Stimulated activated CD8-positive, alpha-beta memory T cell treated with anti-CD3 and anti-CD28 coated beads, Interleukin-15, amount 100 ng/mL, for 48 hours (primary cell): ENCODE measurements around the gene VPS13C.

ENCODE experiments used
- DNase-seq, 2 donors: peaks; one replicate each; pipeline ENCODE4 v3.0.0-alpha.2; 2020; ENCODE audit warnings: low read depth in 2 of 2

Gene VPS13C

GRCh38 chr15:61935493-61935892, 124.8 kb downstream of the VPS13C start:
- DNase-seq = no peak

- no peak for DNase-seq
These were observed 130.8 kb downstream of the VPS13C start for GRCh38 chr15:61929452-61929851.

- DNase-seq = no peak
These were observed 137.1 kb downstream of the VPS13C start for GRCh38 chr15:61923173-61923572.

- DNase-seq = no peak
These were observed 139.2 kb downstream of the VPS13C start for GRCh38 chr15:61921093-61921492.

GRCh38 chr15:61917457-61917856, 142.8 kb downstream of the VPS13C start:
- no peak for DNase-seq

- no peak for DNase-seq
These were observed 144.1 kb downstream of the VPS13C start for GRCh38 chr15:61916104-61916503.

- DNase-seq = no peak
These were observed 144.6 kb downstream of the VPS13C start for GRCh38 chr15:61915640-61916039.

- DNase-seq = no peak
These were observed 149.3 kb downstream of the VPS13C start for GRCh38 chr15:61910839-61911369.

- no peak for DNase-seq
These were observed 152.0 kb downstream of the VPS13C start for GRCh38 chr15:61908241-61908640.

- DNase-seq = no peak
These were observed 152.5 kb downstream of the VPS13C start for GRCh38 chr15:61907753-61908086.

GRCh38 chr15:61906961-61907752, 153.1 kb downstream of the VPS13C start:
- DNase-seq = no peak

- no peak for DNase-seq
These were observed 167.1 kb downstream of the VPS13C start for GRCh38 chr15:61893146-61893545.

GRCh38 chr15:61892140-61892539, 168.1 kb downstream of the VPS13C start:
- DNase-seq = no peak

- DNase-seq = no peak
These were observed 170.1 kb downstream of the VPS13C start for GRCh38 chr15:61890106-61890505.

- no peak for DNase-seq
These were observed 170.5 kb downstream of the VPS13C start for GRCh38 chr15:61889706-61890105.

- DNase-seq = no peak
These were observed 172.0 kb downstream of the VPS13C start for GRCh38 chr15:61888074-61888780.

GRCh38 chr15:61880084-61880483, 180.2 kb downstream of the VPS13C start:
- no peak for DNase-seq

GRCh38 chr15:61879219-61879618, 181.0 kb downstream of the VPS13C start:
- no peak for DNase-seq

GRCh38 chr15:61871926-61872522, 188.2 kb downstream of the VPS13C start:
- DNase-seq = no peak

- DNase-seq = no peak
These were observed 190.6 kb downstream of the VPS13C start for GRCh38 chr15:61869656-61870055.

- no peak for DNase-seq
These were observed 198.3 kb downstream of the VPS13C start for GRCh38 chr15:61861962-61862361.

- no peak for DNase-seq
These were observed 202.9 kb downstream of the VPS13C start for GRCh38 chr15:61857169-61857829.
